Ishikawa (cell line): ENCODE data around the gene CCDC134.
A peak's percentile ranks its signal among the peaks of the same experiment; 100 is the strongest.

ENCODE experiments used
- CEBPB ChIP-seq: IDR thresholded peaks from 2 replicates; pipeline ENCODE4 v1.6.1; 2012
- CREB1 ChIP-seq: IDR thresholded peaks from 2 replicates; pipeline ENCODE4 v1.6.1; 2012; ENCODE audit warnings: low read depth
- EGR1 ChIP-seq: IDR thresholded peaks from 2 replicates; pipeline ENCODE4 v1.6.1; 2012
- EP300 ChIP-seq: IDR thresholded peaks from 2 replicates; pipeline ENCODE4 v1.6.1; 2012; ENCODE audit warnings: borderline replicate concordance
- FOXM1 ChIP-seq: IDR thresholded peaks from 2 replicates; pipeline ENCODE4 v1.6.1; 2012; ENCODE audit warnings: low read depth, borderline replicate concordance
- MAX ChIP-seq: IDR thresholded peaks from 2 replicates; pipeline ENCODE4 v1.6.1; 2012
- NFIC ChIP-seq: IDR thresholded peaks from 2 replicates; pipeline ENCODE4 v1.6.1; 2012
- RAD21 ChIP-seq: IDR thresholded peaks from 2 replicates; pipeline ENCODE4 v1.6.1; 2012; ENCODE audit warnings: low read depth
- REST ChIP-seq: IDR thresholded peaks from 2 replicates; pipeline ENCODE4 v1.6.1; 2012; ENCODE audit warnings: low read depth, mild to moderate bottlenecking
- TAF1 ChIP-seq: IDR thresholded peaks from 2 replicates; pipeline ENCODE4 v1.6.1; 2012; ENCODE audit warnings: low read depth, mild to moderate bottlenecking
- TCF12 ChIP-seq: IDR thresholded peaks from 2 replicates; pipeline ENCODE4 v1.6.1; 2012; ENCODE audit warnings: low read depth
- TEAD4 ChIP-seq: IDR thresholded peaks from 2 replicates; pipeline ENCODE4 v1.6.1; 2012
- YY1 ChIP-seq: IDR thresholded peaks from 2 replicates; pipeline ENCODE4 v1.6.1; 2012; ENCODE audit warnings: low read depth
- ZBTB7A ChIP-seq: IDR thresholded peaks from 2 replicates; pipeline ENCODE4 v1.6.1; 2012; ENCODE audit warnings: low read depth
- TF ChIP-seq, protein P1 (sequence below): IDR thresholded peaks from 2 replicates; pipeline ENCODE4 v1.6.1; 2012

Gene CCDC134

GRCh38 chr22:41819257-41819656 is 18.8 kb downstream of the CCDC134 start:
- no peak for TF ChIP-seq EGR1

DNA sequence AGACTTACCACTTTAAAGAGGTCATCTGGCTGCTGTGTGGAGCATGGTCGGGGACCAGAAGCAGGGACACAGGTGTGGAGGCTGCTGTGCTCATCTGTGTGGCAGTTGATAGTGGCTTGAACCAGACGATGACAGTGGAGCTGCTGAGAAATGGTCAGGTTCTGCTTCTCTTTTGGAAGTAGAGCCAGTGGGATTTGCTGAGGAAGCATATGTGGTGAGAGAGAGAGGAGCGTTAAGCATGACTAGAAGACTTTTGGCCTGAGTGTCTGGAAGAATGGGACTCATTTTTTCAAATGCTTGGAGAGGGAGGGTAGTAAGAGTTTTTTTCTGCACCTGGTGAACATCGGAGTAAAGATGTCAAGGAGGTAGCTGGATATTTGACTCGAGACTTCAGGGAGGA is 20.0 kb downstream of the CCDC134 start:
- TF ChIP-seq TEAD4 (no peak), YY1 (no peak), ZBTB7A (no peak), CEBPB (no peak), NFIC (no peak), TAF1 (no peak), REST (no peak), MAX (no peak), FOXM1 (no peak), TCF12 (no peak), EGR1 (no peak), RAD21 (no peak), CREB1 (no peak), EP300 (no peak)
- TF ChIP-seq, protein P1, sequence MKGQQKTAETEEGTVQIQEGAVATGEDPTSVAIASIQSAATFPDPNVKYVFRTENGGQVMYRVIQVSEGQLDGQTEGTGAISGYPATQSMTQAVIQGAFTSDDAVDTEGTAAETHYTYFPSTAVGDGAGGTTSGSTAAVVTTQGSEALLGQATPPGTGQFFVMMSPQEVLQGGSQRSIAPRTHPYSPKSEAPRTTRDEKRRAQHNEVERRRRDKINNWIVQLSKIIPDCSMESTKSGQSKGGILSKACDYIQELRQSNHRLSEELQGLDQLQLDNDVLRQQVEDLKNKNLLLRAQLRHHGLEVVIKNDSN: no peak

DNA sequence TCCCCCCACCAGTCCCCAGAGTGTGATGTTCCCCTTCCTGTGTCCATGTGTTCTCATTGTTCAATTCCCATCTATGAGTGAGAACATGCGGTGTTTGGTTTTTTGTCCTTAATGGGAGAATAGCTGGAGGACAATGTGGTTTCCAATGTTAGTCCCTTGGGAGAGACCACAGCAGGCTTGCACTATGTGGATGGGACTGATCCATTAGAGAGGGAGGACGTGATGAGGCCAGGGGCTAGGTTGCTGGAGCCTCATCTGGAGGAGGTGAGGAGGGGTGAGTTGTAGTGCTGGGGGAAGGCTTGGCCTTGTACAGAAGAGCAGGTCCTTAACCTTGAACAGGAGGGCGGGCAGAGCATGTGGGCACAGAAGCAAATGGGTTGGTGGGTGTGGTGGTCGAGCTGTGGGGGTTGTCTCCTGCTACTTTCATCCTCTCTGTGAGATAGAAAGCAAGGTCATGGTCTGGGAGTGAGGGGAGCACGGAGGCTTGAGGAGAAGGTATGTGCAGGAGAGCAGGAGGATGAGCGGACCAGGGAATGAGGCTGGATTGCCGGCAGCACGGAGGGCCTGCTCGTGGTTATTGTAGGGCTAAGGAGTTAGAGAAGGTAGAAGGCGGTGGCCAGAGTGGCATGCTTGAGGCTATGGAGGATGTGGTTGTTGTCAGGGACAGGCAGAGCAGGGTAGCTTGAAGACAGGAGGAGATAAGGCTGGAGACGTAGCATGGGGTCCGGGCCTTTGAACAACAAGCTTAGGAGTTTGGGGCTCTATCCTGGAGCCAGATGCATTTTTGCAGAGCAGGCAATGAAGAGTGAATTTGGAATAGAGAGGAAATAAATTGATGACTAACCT is 21.2 kb downstream of the CCDC134 start:
- TF ChIP-seq NFIC: no peak
- no peak for TF ChIP-seq CEBPB
- no peak for TF ChIP-seq TCF12
- TF ChIP-seq EP300: no peak
- TF ChIP-seq FOXM1: no peak
- TF ChIP-seq CREB1: no peak
- TF ChIP-seq ZBTB7A: no peak
- TF ChIP-seq, protein P1: no peak
- TF ChIP-seq TAF1: no peak
- no peak for TF ChIP-seq RAD21
- TF ChIP-seq MAX: no peak
- no peak for TF ChIP-seq EGR1
- no peak for TF ChIP-seq REST
- TF ChIP-seq YY1: no peak
- no peak for TF ChIP-seq TEAD4

DNA sequence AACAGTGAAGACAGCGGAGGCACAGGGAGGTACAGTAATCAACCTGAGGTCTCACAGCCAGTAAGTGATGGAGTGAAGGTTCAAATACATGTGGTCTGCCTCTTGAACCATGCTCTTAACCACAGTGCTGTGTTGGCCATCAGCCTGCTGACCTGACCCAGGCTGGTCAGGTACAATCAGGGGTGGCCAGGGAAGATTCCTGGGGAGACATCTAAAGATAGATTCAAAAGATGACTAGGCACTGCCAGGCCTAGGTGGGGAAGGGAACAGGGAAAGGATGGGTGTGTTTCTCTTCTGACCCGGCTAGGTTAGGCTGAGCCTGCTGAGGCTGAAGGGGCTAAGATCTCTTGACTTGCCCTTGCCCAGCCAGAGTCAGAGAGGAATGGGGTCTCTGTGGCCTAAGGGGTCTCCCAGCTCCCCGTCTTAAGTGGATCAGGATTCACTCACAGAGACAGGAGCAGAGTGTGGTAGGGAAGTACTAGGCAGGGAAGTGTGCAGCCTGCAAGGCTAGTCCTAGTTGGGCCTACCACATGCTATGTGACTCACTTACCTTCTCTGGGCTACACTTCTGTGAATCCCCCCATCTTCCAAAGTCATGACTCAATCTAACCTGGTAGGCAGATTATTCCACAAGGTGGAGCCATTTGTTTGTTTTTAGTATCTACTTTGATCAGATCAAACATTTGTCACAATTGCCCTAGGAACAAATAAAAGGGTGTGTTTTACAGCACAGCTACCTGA is 22.0 kb downstream of the CCDC134 start:
- TF ChIP-seq RAD21: peak; percentile 49; the same call in 1 of the 2 replicates
- no peak for TF ChIP-seq YY1

GRCh38 chr22:41823797-41824196 is 23.3 kb downstream of the CCDC134 start:
- no peak for TF ChIP-seq FOXM1
- TF ChIP-seq CREB1: no peak
- TF ChIP-seq, protein P1: no peak
- TF ChIP-seq TCF12: no peak
- TF ChIP-seq ZBTB7A: no peak
- no peak for TF ChIP-seq EGR1
- no peak for TF ChIP-seq EP300
- no peak for TF ChIP-seq TEAD4
- no peak for TF ChIP-seq REST
